AG10803 (cell line): ENCODE results near the gene MFNG.
"Not testable (repeated sequence)": the region's sequence is repeated elsewhere in the genome, so short reads cannot be mapped to it uniquely, and the experiment has no call there.

Experiments used
- DNase-seq: peaks from one replicate; pipeline ENCODE4 v3.0.0; 2010; ENCODE audit warnings: low read depth
- H3K4me3 ChIP-seq: 2 replicates; pipeline ENCODE4 v1.5.1; 2011; ENCODE audit warnings: mild to moderate bottlenecking, low read length, control low read depth
- TF ChIP-seq, protein P1 (sequence below): conservative IDR thresholded peaks from 2 replicates; pipeline ENCODE4 v1.5.1; 2011; ENCODE audit warnings: mild to moderate bottlenecking, low read length, control low read depth, inconsistent platforms

Gene MFNG, protein sequence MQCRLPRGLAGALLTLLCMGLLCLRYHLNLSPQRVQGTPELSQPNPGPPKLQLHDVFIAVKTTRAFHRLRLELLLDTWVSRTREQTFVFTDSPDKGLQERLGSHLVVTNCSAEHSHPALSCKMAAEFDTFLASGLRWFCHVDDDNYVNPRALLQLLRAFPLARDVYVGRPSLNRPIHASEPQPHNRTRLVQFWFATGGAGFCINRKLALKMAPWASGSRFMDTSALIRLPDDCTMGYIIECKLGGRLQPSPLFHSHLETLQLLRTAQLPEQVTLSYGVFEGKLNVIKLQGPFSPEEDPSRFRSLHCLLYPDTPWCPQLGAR

DNA sequence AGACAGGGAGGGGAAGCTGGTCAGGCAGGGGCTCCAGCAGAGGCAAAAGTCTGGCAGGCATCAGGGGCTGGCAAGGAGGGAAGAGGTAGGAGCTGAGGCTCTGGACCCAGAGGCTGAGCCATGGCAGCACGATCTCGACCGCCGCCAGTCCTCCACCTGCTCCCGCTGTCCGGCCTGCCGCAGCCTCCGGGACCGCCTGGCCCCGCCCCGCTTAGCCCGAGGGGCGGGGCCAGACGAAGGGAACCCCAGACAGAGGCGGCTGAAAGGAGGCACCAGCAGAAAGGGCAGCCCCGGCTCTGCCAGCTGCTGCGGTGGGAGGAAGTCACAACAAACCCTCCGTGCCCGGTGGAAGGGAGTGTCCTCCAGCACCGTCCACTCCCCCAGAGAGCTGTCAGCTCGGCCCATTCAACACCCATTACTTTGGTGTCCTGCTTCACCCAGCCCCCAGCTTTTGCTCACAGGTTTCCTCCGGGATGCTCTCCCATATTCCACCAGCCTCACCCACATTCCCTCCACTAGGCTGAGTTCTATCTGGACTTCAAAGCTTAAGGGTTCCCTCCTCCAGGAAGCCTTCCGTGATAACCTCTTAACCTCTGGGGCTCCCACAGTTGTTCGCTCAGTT lies at the start of gene MFNG:
MFNG (minus strand) TSS at position 161 of the 622 bp plus-strand sequence. CDS start 207 bp downstream, outside the sequence.
- no peak for DNase-seq
- no peak within 1 kb of the TSS for H3K4me3 ChIP-seq
- TF ChIP-seq, protein P1, sequence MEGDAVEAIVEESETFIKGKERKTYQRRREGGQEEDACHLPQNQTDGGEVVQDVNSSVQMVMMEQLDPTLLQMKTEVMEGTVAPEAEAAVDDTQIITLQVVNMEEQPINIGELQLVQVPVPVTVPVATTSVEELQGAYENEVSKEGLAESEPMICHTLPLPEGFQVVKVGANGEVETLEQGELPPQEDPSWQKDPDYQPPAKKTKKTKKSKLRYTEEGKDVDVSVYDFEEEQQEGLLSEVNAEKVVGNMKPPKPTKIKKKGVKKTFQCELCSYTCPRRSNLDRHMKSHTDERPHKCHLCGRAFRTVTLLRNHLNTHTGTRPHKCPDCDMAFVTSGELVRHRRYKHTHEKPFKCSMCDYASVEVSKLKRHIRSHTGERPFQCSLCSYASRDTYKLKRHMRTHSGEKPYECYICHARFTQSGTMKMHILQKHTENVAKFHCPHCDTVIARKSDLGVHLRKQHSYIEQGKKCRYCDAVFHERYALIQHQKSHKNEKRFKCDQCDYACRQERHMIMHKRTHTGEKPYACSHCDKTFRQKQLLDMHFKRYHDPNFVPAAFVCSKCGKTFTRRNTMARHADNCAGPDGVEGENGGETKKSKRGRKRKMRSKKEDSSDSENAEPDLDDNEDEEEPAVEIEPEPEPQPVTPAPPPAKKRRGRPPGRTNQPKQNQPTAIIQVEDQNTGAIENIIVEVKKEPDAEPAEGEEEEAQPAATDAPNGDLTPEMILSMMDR = no peak

DNA sequence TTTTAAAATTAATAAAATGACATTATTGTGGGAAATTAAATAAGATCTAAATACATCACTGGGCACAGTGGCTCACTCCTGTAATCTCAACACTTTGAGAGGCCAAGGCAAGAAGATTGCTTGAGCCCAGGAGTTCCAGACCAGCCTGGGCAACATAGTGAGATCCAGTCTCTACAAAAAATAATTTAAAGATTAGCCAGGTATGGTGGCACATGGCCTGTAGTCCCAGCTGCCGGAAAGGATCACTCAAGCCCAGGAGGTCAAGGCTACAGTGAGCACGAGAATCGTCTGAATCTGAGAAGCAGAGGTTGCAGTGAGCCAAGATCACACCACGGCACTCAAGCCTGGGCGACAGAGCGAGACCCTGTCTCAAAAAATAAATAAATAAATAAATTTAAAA lies 49.0 kb upstream of the MFNG start:
- H3K4me3 ChIP-seq = no peak overlapping the region
- TF ChIP-seq, protein P1 = no peak
- no peak for DNase-seq

DNA sequence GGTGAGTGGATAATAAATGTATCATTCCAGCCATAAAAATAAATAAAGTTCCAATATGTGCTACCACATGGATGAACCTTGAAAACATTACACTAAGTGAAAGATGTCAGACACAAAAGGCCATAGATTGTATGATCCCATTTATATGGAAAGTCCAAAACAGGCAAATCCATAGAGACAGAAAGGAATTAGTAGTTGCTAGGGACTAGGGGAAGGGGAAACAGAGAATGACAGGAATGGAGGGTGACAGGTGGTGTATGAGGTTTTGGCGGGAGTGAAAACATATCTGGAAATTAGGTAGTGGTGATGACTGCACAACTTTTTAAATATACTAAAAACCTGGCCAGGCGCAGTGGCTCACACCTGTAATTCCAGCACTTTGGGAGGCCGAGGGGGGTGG lies 48.3 kb upstream of the MFNG start:
- no peak overlapping the region for H3K4me3 ChIP-seq
- TF ChIP-seq, protein P1 = no peak
- no peak for DNase-seq

DNA sequence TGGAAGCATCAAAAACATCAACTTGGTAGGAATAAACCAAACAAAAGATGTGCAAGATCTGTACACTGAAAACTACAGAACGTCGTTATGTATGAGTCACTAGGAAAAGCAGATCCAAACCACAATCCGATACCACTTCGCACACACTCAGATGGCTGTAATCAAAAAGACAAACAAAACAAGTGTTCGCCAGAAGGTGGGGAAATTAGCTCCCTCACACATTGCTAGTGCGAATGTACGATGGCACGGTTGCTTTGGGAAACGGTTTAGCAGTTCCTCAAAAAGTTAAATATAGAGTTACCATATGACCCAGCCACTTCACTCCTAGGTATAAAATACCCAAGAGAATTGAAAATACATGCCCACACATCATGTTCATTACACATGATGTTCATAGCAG lies 47.8 kb upstream of the MFNG start:
- TF ChIP-seq, protein P1 = no peak; the same call in 1 of the 2 replicates
- DNase-seq = peak; percentile 82
- no peak overlapping the region for H3K4me3 ChIP-seq

DNA sequence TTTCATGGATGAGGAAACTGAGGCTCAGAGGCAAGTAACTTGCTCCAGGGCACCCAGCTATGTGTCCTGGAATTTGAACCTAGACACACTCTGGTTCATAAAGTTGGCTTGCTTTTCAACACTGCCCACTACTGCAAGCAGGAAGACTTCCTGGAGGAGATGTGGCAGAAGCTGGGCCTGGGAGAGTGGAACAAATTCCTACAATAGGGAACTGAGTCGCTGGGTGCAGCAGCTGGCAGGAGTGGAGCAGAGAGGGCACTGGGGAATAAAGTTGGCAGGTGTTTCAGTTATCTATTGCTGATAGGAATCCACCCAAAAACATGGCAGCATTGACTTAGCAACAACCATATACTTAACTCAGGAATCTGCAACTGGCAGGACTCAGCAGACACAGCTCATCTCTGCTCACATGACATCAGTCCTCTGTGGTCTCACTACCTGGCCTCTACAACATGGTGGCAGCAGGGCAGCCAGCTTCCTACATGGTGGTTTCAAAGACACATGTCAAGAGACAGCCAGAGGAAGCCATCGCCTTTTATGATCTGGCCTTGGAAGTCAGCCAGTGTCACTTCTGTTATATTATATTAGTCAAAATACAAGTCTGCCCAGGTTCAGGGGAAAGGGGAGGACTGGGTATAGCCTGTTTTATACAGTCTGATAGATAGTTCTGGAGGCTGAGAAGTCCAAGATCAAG lies 43.6 kb upstream of the MFNG start:
- no peak overlapping the region for H3K4me3 ChIP-seq
- TF ChIP-seq, protein P1 = no peak
- no peak for DNase-seq

DNA sequence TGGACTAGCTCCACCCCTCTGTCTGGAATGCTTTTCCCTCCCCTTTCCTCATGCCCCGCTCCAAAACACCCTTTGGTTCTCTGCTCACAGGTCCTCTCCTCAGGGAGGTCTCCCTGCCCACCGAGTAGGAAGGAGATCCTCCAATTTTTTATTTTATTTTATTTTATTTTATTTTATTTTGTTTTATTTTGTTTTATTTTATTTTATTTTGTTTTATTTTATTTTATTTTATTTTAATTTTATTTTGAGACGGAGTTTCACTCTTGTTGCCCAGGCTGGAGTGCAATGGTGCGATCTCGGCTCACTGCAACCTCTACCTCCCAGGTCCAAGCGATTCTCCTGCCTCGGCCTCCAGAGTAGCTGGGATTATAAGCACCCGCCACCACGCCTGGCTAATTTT lies 41.8 kb upstream of the MFNG start:
- DNase-seq, H3K4me3 ChIP-seq: not testable (repeated sequence)

DNA sequence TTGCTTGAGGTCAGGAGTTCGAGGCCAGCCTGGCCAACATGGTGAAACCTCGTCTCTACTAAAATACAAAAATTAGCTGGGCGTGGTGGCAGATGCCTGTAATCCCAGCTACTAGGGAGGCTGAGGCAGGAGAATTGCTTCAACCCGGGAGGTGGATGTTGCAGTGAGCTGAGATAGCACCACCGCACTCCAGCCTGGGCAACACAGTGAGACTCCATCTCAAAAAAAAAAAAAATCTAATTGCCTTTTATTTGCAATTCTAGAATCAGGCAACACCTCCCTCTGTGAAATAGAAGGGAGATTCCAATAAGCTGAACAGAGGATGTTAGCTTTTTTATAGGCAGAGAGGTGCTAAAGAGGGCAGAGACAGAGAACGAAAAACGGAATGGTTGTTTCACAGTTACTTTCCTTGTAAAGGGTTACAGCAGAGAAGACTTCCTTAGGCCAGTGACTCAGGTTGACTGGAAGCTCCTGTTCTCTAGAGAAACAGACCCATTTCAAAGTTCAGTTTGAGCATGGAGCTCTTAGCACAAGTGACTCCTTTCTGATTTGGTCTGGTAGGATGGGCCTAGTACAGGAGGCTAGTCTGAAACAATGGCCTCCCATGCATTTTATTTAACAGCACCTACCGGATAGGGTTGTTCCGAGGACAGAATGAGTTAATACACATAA lies 41.0 kb upstream of the MFNG start:
- not testable (repeated sequence) for DNase-seq, H3K4me3 ChIP-seq
